GM12892 (cell line): Measurements from ENCODE around the gene VEGFB.

Experiments
- POLR2A ChIP-seq: IDR thresholded peaks from 2 replicates; pipeline ENCODE4 v1.6.1; 2011; ENCODE audit warnings: low read depth, low read length, control low read depth
- POLR2AphosphoS5 ChIP-seq: IDR thresholded peaks from 2 replicates; pipeline ENCODE4 v1.6.1; 2011; ENCODE audit warnings: low read depth, low read length, control low read depth

- TF ChIP-seq POLR2AphosphoS5 (no peak), POLR2A (no peak; the same call in 1 of the 2 replicates)
These were observed at the start of gene VEGFB for GRCh38 chr11:64233913-64234586.
